ENCODE data around the gene KCNT2.

The KCNT2 gene

GRCh38 chr1:196494766-196495165 is 113.5 kb downstream of the KCNT2 start:
- Histone ChIP-seq H3K9me3 (ENCODE audit: control insufficient read depth, insufficient read depth, low read length) (no peaks in the 10 kb centered on the region), H3F3A (ENCODE audit: control insufficient read depth, insufficient read depth) (no peaks in the 10 kb centered on the region), H3K36me3 (ENCODE audit: control insufficient read depth, low read length) (no peaks in the 10 kb centered on the region), H3K27ac (ENCODE audit: low read depth, low read length) (no peak overlapping the region), H3K4me3 (ENCODE audit: low read length) (no peak overlapping the region), H3K27me3 (ENCODE audit: control insufficient read depth, low read length) (no peaks in the 10 kb centered on the region), H3K9me2 (replicated peaks; ENCODE audit: control insufficient read depth, low read length) (no peaks in the 10 kb centered on the region), H3K79me2 (ENCODE audit: control insufficient read depth, low read length) (no peaks in the 10 kb centered on the region), H3K4me2 (ENCODE audit: low read length) (no peak overlapping the region), H4K20me1 (ENCODE audit: control insufficient read depth, insufficient read depth, low read depth, low read length) (no peaks in the 10 kb centered on the region), H3K4me1 (ENCODE audit: control insufficient read depth, low read length) (no peaks in the 10 kb centered on the region)
- TF ChIP-seq EZH2phosphoT487 (IDR thresholded peaks at IDR 0.05; ENCODE audit: borderline replicate concordance, low read length) = no peak

- H3K9me2 ChIP-seq (replicated peaks; ENCODE audit: control insufficient read depth, low read length) = no peaks in the 10 kb centered on the region
- H3K4me1 ChIP-seq (ENCODE audit: control insufficient read depth, low read length) = no peaks in the 10 kb centered on the region
- H3K27me3 ChIP-seq (ENCODE audit: control insufficient read depth, low read length) = no peaks in the 10 kb centered on the region
- no peaks in the 10 kb centered on the region for H3K36me3 ChIP-seq (ENCODE audit: control insufficient read depth, low read length)
- no peak overlapping the region for H3K27ac ChIP-seq (ENCODE audit: low read depth, low read length)
- no peaks in the 10 kb centered on the region for H4K20me1 ChIP-seq (ENCODE audit: control insufficient read depth, insufficient read depth, low read depth, low read length)
- H3K4me2 ChIP-seq (ENCODE audit: low read length) = no peak overlapping the region
- no peaks in the 10 kb centered on the region for H3F3A ChIP-seq (ENCODE audit: control insufficient read depth, insufficient read depth)
- H3K79me2 ChIP-seq (ENCODE audit: control insufficient read depth, low read length) = no peaks in the 10 kb centered on the region
- no peaks in the 10 kb centered on the region for H3K9me3 ChIP-seq (ENCODE audit: control insufficient read depth, insufficient read depth, low read length)
- no peak overlapping the region for H3K4me3 ChIP-seq (ENCODE audit: low read length)
- TF ChIP-seq EZH2phosphoT487 (IDR thresholded peaks at IDR 0.05; ENCODE audit: borderline replicate concordance, low read length) = no peak
- TF ChIP-seq CTCF (IDR thresholded peaks at IDR 0.05; ENCODE audit: low read depth, low read length, poor library complexity, severe bottlenecking) = no peak
Measured at GRCh38 chr1:196493881-196494280, 114.4 kb downstream of the KCNT2 start.

GRCh38 chr1:196488579-196488978 is 119.7 kb downstream of the KCNT2 start:
- no peaks in the 10 kb centered on the region for H3K79me2 ChIP-seq (ENCODE audit: control insufficient read depth, low read length)
- no peaks in the 10 kb centered on the region for H3K9me3 ChIP-seq (ENCODE audit: control insufficient read depth, insufficient read depth, low read length)
- no peaks in the 10 kb centered on the region for H3K36me3 ChIP-seq (ENCODE audit: control insufficient read depth, low read length)
- no peaks in the 10 kb centered on the region for H3K9me2 ChIP-seq (replicated peaks; ENCODE audit: control insufficient read depth, low read length)
- no peaks in the 10 kb centered on the region for H3K27me3 ChIP-seq (ENCODE audit: control insufficient read depth, low read length)
- TF ChIP-seq CTCF (IDR thresholded peaks at IDR 0.05; ENCODE audit: low read depth, low read length, poor library complexity, severe bottlenecking) (no peak), EZH2phosphoT487 (IDR thresholded peaks at IDR 0.05; ENCODE audit: borderline replicate concordance, low read length) (no peak)
- no peak overlapping the region for H3K4me2 ChIP-seq (ENCODE audit: low read length)
- H3K4me1 ChIP-seq (ENCODE audit: control insufficient read depth, low read length) = no peaks in the 10 kb centered on the region
- H3K27ac ChIP-seq (ENCODE audit: low read depth, low read length) = no peak overlapping the region
- no peaks in the 10 kb centered on the region for H3F3A ChIP-seq (ENCODE audit: control insufficient read depth, insufficient read depth)
- no peak overlapping the region for H3K4me3 ChIP-seq (ENCODE audit: low read length)
- no peaks in the 10 kb centered on the region for H4K20me1 ChIP-seq (ENCODE audit: control insufficient read depth, insufficient read depth, low read depth, low read length)

- no peak overlapping the region for H3K27ac ChIP-seq (ENCODE audit: low read depth, low read length)
- H3K9me3 ChIP-seq (ENCODE audit: control insufficient read depth, insufficient read depth, low read length) = no peaks in the 10 kb centered on the region
- H4K20me1 ChIP-seq (ENCODE audit: control insufficient read depth, insufficient read depth, low read depth, low read length) = no peaks in the 10 kb centered on the region
- H3K4me2 ChIP-seq (ENCODE audit: low read length) = no peak overlapping the region
- H3K79me2 ChIP-seq (ENCODE audit: control insufficient read depth, low read length) = no peaks in the 10 kb centered on the region
- H3F3A ChIP-seq (ENCODE audit: control insufficient read depth, insufficient read depth) = no peaks in the 10 kb centered on the region
- H3K4me3 ChIP-seq (ENCODE audit: low read length) = no peak overlapping the region
- no peaks in the 10 kb centered on the region for H3K27me3 ChIP-seq (ENCODE audit: control insufficient read depth, low read length)
- no peaks in the 10 kb centered on the region for H3K36me3 ChIP-seq (ENCODE audit: control insufficient read depth, low read length)
- TF ChIP-seq CTCF (IDR thresholded peaks at IDR 0.05; ENCODE audit: low read depth, low read length, poor library complexity, severe bottlenecking) = no peak
- no peak for TF ChIP-seq EZH2phosphoT487 (IDR thresholded peaks at IDR 0.05; ENCODE audit: borderline replicate concordance, low read length)
- no peaks in the 10 kb centered on the region for H3K9me2 ChIP-seq (replicated peaks; ENCODE audit: control insufficient read depth, low read length)
- H3K4me1 ChIP-seq (ENCODE audit: control insufficient read depth, low read length) = no peaks in the 10 kb centered on the region
Measured at GRCh38 chr1:196486346-196486745, 121.9 kb downstream of the KCNT2 start.

All from DOHH2 (cell line).